Stimulated activated CD8-positive, alpha-beta memory T cell treated with anti-CD3 and anti-CD28 coated beads, Interleukin-7, amount 100 ng/mL, for 48 hours (primary cell): ENCODE results near the gene GGA2.
"Not testable (repeated sequence)": the region's sequence is repeated elsewhere in the genome, so short reads cannot be mapped to it uniquely, and the experiment has no call there.

Experiments
- DNase-seq, 2 donors: peaks; one replicate each; pipeline ENCODE4 v3.0.0-alpha.2; 2020; ENCODE audit warnings: low read depth in 1 of 2; ENCODE audit errors: extremely low read depth in 1 of 2

Gene GGA2

GRCh38 chr16:23527961-23528643, 17.8 kb upstream of the GGA2 start:
- no peak for DNase-seq

- no peak for DNase-seq
Observed at GRCh38 chr16:23524886-23525285, 14.6 kb upstream of the GGA2 start.

- DNase-seq: no peak
Observed at GRCh38 chr16:23523876-23524385, 13.6 kb upstream of the GGA2 start.

- no peak for DNase-seq
Observed at GRCh38 chr16:23523321-23523720, 13.0 kb upstream of the GGA2 start.

- no peak for DNase-seq
Observed at GRCh38 chr16:23521965-23522364, 11.7 kb upstream of the GGA2 start.

- no peak for DNase-seq
Observed at GRCh38 chr16:23521037-23521743, 10.9 kb upstream of the GGA2 start.

GRCh38 chr16:23520500-23520899, 10.2 kb upstream of the GGA2 start:
- no peak for DNase-seq

- DNase-seq: no peak
Observed at GRCh38 chr16:23519282-23519681, 9.0 kb upstream of the GGA2 start.

- no peak for DNase-seq
Observed at GRCh38 chr16:23518435-23518891, 8.2 kb upstream of the GGA2 start.

- no peak for DNase-seq
Observed at GRCh38 chr16:23516366-23517137, 6.3 kb upstream of the GGA2 start.

GRCh38 chr16:23515881-23516280, 5.6 kb upstream of the GGA2 start:
- no peak for DNase-seq

- no peak for DNase-seq
Observed at GRCh38 chr16:23514381-23515152, 4.3 kb upstream of the GGA2 start.

- no peak for DNase-seq
Observed at GRCh38 chr16:23512168-23512695, 1.9 kb upstream of the GGA2 start.

- no peak for DNase-seq
Observed at GRCh38 chr16:23511731-23512130, 1.4 kb upstream of the GGA2 start.

- not testable (repeated sequence) for DNase-seq
Observed at GRCh38 chr16:23510915-23511270, 599 bp upstream of the GGA2 start.

GRCh38 chr16:23509782-23510163, 521 bp downstream of the GGA2 start:
- no peak for DNase-seq

- DNase-seq: no peak
Observed at GRCh38 chr16:23509441-23509754, 896 bp downstream of the GGA2 start.

GRCh38 chr16:23508589-23509440, 1.5 kb downstream of the GGA2 start:
- DNase-seq: no peak

- no peak for DNase-seq
Observed at GRCh38 chr16:23506606-23506994, 3.7 kb downstream of the GGA2 start.
